Measurements from ENCODE around the gene METTL13.

METTL13 gene

GRCh38 chr1:171800342-171800741, 18.9 kb downstream of the METTL13 start:
- TF ChIP-seq Cebpa-rat (IDR thresholded peaks at IDR 0.05): no peak
- Histone ChIP-seq H3K9me3 (0 out of 2 replicates have a peak, but pooled peaks cover 4% of the 10 kb centered on the region), H3K4me1 (peaks cover 26% of the 10 kb centered on the region), H3K9ac (no peak overlapping the region), H3K36me3 (peaks cover 55% of the 10 kb centered on the region), H3K4me2 (no peak overlapping the region), H3K27ac (no peak overlapping the region), H3K4me3 (no peak overlapping the region), H4K20me1 (no peaks in the 10 kb centered on the region), H3K27me3 (no peaks in the 10 kb centered on the region)

GRCh38 chr1:171800851-171801250, 19.4 kb downstream of the METTL13 start:
- H3K27me3 ChIP-seq: no peaks in the 10 kb centered on the region
- no peak overlapping the region for H3K27ac ChIP-seq
- H3K36me3 ChIP-seq: peaks cover 49% of the 10 kb centered on the region
- 0 out of 2 replicates have a peak, but pooled peaks cover 4% of the 10 kb centered on the region for H3K9me3 ChIP-seq
- H3K4me3 ChIP-seq: no peak overlapping the region
- no peak overlapping the region for H3K4me2 ChIP-seq
- no peaks in the 10 kb centered on the region for H4K20me1 ChIP-seq
- no peak overlapping the region for H3K9ac ChIP-seq
- peaks cover 31% of the 10 kb centered on the region for H3K4me1 ChIP-seq
- TF ChIP-seq Cebpa-rat (IDR thresholded peaks at IDR 0.05): no peak

GRCh38 chr1:171801487-171801891, 20.0 kb downstream of the METTL13 start:
- Histone ChIP-seq H3K4me1 (peaks cover 36% of the 10 kb centered on the region), H3K4me2 (no peak overlapping the region), H3K27ac (no peak overlapping the region), H3K9ac (no peak overlapping the region), H3K27me3 (no peaks in the 10 kb centered on the region), H3K4me3 (no peak overlapping the region), H4K20me1 (no peaks in the 10 kb centered on the region), H3K36me3 (peaks cover 43% of the 10 kb centered on the region), H3K9me3 (0 out of 2 replicates have a peak, but pooled peaks cover 4% of the 10 kb centered on the region)
- TF ChIP-seq Cebpa-rat (IDR thresholded peaks at IDR 0.05): no peak

GRCh38 chr1:171802207-171802606, 20.7 kb downstream of the METTL13 start:
- peaks cover 36% of the 10 kb centered on the region for H3K4me1 ChIP-seq
- peaks cover 36% of the 10 kb centered on the region for H3K36me3 ChIP-seq
- H3K27ac ChIP-seq: no peak overlapping the region
- no peaks in the 10 kb centered on the region for H3K27me3 ChIP-seq
- H3K9ac ChIP-seq: no peak overlapping the region
- 0 out of 2 replicates have a peak, but pooled peaks cover 4% of the 10 kb centered on the region for H3K9me3 ChIP-seq
- TF ChIP-seq Cebpa-rat (IDR thresholded peaks at IDR 0.05): no peak
- no peak overlapping the region for H3K4me3 ChIP-seq
- H3K4me2 ChIP-seq: no peak overlapping the region
- H4K20me1 ChIP-seq: no peaks in the 10 kb centered on the region

- Histone ChIP-seq H3K27me3 (no peaks in the 10 kb centered on the region), H3K36me3 (peaks cover 27% of the 10 kb centered on the region), H4K20me1 (no peaks in the 10 kb centered on the region), H3K9ac (no peak overlapping the region), H3K4me2 (no peak overlapping the region; the same call in 1 of the 2 replicates), H3K4me3 (no peak overlapping the region), H3K4me1 (peaks cover 36% of the 10 kb centered on the region), H3K9me3 (0 out of 2 replicates have a peak, but pooled peaks cover 4% of the 10 kb centered on the region), H3K27ac (no peak overlapping the region)
- no peak for TF ChIP-seq Cebpa-rat (IDR thresholded peaks at IDR 0.05)
Observed at GRCh38 chr1:171803045-171803444, 21.6 kb downstream of the METTL13 start.

- H3K27me3 ChIP-seq: no peaks in the 10 kb centered on the region
- H3K9ac ChIP-seq: no peak overlapping the region
- 0 out of 2 replicates have a peak, but pooled peaks cover 4% of the 10 kb centered on the region for H3K9me3 ChIP-seq
- H3K36me3 ChIP-seq: peaks cover 23% of the 10 kb centered on the region
- H4K20me1 ChIP-seq: no peaks in the 10 kb centered on the region
- no peak for TF ChIP-seq Cebpa-rat (IDR thresholded peaks at IDR 0.05)
- peak overlapping the region; percentile 56 for H3K4me2 ChIP-seq
- peaks cover 36% of the 10 kb centered on the region for H3K4me1 ChIP-seq
- no peak overlapping the region for H3K4me3 ChIP-seq
- H3K27ac ChIP-seq: no peak overlapping the region
Observed at GRCh38 chr1:171803461-171804022, 22.1 kb downstream of the METTL13 start.

- Histone ChIP-seq H3K9ac (0 out of 2 replicates have a peak overlapping the region, but pooled peaks have one; percentile 2), H3K27ac (0 out of 2 replicates have a peak overlapping the region, but pooled peaks have one; percentile 13), H3K27me3 (no peaks in the 10 kb centered on the region), H3K4me3 (no peak overlapping the region), H3K4me2 (peak overlapping the region; percentile 56), H4K20me1 (no peaks in the 10 kb centered on the region), H3K9me3 (0 out of 2 replicates have a peak, but pooled peaks cover 4% of the 10 kb centered on the region), H3K4me1 (peaks cover 36% of the 10 kb centered on the region), H3K36me3 (0 out of 2 replicates have a peak, but pooled peaks cover 4% of the 10 kb centered on the region)
- TF ChIP-seq Cebpa-rat (IDR thresholded peaks at IDR 0.05): no peak
Observed at GRCh38 chr1:171805395-171806115, 24.1 kb downstream of the METTL13 start.

GRCh38 chr1:171807556-171807955, 26.1 kb downstream of the METTL13 start:
- Histone ChIP-seq H4K20me1 (no peaks in the 10 kb centered on the region), H3K4me2 (no peak overlapping the region), H3K4me3 (no peak overlapping the region), H3K27me3 (no peaks in the 10 kb centered on the region), H3K9me3 (0 out of 2 replicates have a peak, but pooled peaks cover 4% of the 10 kb centered on the region), H3K4me1 (peaks cover 36% of the 10 kb centered on the region), H3K36me3 (0 out of 2 replicates have a peak, but pooled peaks cover 4% of the 10 kb centered on the region), H3K9ac (no peak overlapping the region), H3K27ac (no peak overlapping the region)
- no peak for TF ChIP-seq Cebpa-rat (IDR thresholded peaks at IDR 0.05)

- Histone ChIP-seq H3K4me1 (peaks cover 16% of the 10 kb centered on the region), H3K4me3 (no peak overlapping the region), H4K20me1 (no peaks in the 10 kb centered on the region), H3K9me3 (no peaks in the 10 kb centered on the region), H3K27me3 (no peaks in the 10 kb centered on the region), H3K36me3 (no peaks in the 10 kb centered on the region), H3K27ac (no peak overlapping the region), H3K4me2 (no peak overlapping the region), H3K9ac (no peak overlapping the region)
- no peak for TF ChIP-seq Cebpa-rat (IDR thresholded peaks at IDR 0.05)
Observed at GRCh38 chr1:171809834-171810233, 28.4 kb downstream of the METTL13 start.

- Histone ChIP-seq H3K9me3 (no peaks in the 10 kb centered on the region), H4K20me1 (no peaks in the 10 kb centered on the region), H3K4me1 (no peaks in the 10 kb centered on the region), H3K27me3 (no peaks in the 10 kb centered on the region), H3K27ac (no peak overlapping the region), H3K36me3 (no peaks in the 10 kb centered on the region), H3K4me3 (no peak overlapping the region), H3K4me2 (no peak overlapping the region), H3K9ac (no peak overlapping the region)
- no peak for TF ChIP-seq Cebpa-rat (IDR thresholded peaks at IDR 0.05)
Observed at GRCh38 chr1:171811672-171812071, 30.2 kb downstream of the METTL13 start.

Data from BLaER1 (cell line).